ENCODE data around the gene PGBD5. TPM values are rescaled to one million over a fixed set of nuclear protein-coding genes. Genes with fewer than 3 reads are reported as not detected.
"Not testable (repeated sequence)": the region's sequence is repeated elsewhere in the genome, so short reads cannot be mapped to it uniquely, and the experiment has no call there.

PGBD5 gene
- total RNA-seq, 1 experiment from 2014 or later: 37.8 TPM

GRCh38 chr1:230422221-230422981, 3.7 kb downstream of the PGBD5 start:
- H3K9me3 Mint-ChIP-seq (ENCODE audit: low read depth, unreplicated experiment): no peaks in the 10 kb centered on the region
- DNase-seq: no peak
- H3K27ac Mint-ChIP-seq (ENCODE audit: unreplicated experiment): no peak overlapping the region
- BruUV-seq (replicated peaks): no TSS peak
- H3K4me3 Mint-ChIP-seq (ENCODE audit: low read depth, unreplicated experiment): peak overlapping the region; percentile 96
- CTCF ChIA-PET: interaction anchor here (1.1 to 1.6 kb wide), 2 partner anchors 145 to 221 kb away, joined by 3 to 4 read pairs; no protein-coding TSS in a partner anchor
- no peak for TF ChIP-seq CTCF (IDR thresholded peaks at IDR 0.05; ENCODE audit: unreplicated experiment)
- peaks cover 46% of the 10 kb centered on the region for H3K4me1 Mint-ChIP-seq (ENCODE audit: low read depth, unreplicated experiment)
- no peaks in the 10 kb centered on the region for H3K27me3 Mint-ChIP-seq (ENCODE audit: unreplicated experiment)
- intact Hi-C loops (cut with micrococcal nuclease; ENCODE audit: unreplicated experiment): loop anchor here (5.0 kb wide), 1 partner anchor 145 kb away; no protein-coding TSS in a partner anchor
- H3K36me3 Mint-ChIP-seq (ENCODE audit: insufficient read depth, unreplicated experiment): peaks cover 35% of the 10 kb centered on the region

- no TSS peak for BruUV-seq (replicated peaks)
- Mint-ChIP-seq H3K9me3 (ENCODE audit: low read depth, unreplicated experiment) (no peaks in the 10 kb centered on the region), H3K27me3 (ENCODE audit: unreplicated experiment) (no peaks in the 10 kb centered on the region), H3K4me3 (ENCODE audit: low read depth, unreplicated experiment) (no peak overlapping the region), H3K27ac (ENCODE audit: unreplicated experiment) (no peak overlapping the region), H3K4me1 (ENCODE audit: low read depth, unreplicated experiment) (peaks cover 37% of the 10 kb centered on the region), H3K36me3 (ENCODE audit: insufficient read depth, unreplicated experiment) (peaks cover 28% of the 10 kb centered on the region)
- no peak for TF ChIP-seq CTCF (IDR thresholded peaks at IDR 0.05; ENCODE audit: unreplicated experiment)
- intact Hi-C loops (cut with micrococcal nuclease; ENCODE audit: unreplicated experiment): loop anchor here (5.0 kb wide), 1 partner anchor 146 kb away; no protein-coding TSS in a partner anchor
- CTCF ChIA-PET: interaction anchor here (1.1 to 1.6 kb wide), 2 partner anchors 146 to 222 kb away, joined by 3 to 4 read pairs; no protein-coding TSS in a partner anchor
- no peak for DNase-seq
Measured at GRCh38 chr1:230421481-230421880, 4.7 kb downstream of the PGBD5 start.

- DNase-seq; BruUV-seq (replicated peaks); H3K27me3 Mint-ChIP-seq (ENCODE audit: unreplicated experiment); H3K27ac Mint-ChIP-seq (ENCODE audit: unreplicated experiment); H3K9me3 Mint-ChIP-seq (ENCODE audit: low read depth, unreplicated experiment); H3K4me3 Mint-ChIP-seq (ENCODE audit: low read depth, unreplicated experiment); CTCF ChIA-PET: not testable (repeated sequence)
- peaks cover 23% of the 10 kb centered on the region for H3K36me3 Mint-ChIP-seq (ENCODE audit: insufficient read depth, unreplicated experiment)
- intact Hi-C loops (cut with micrococcal nuclease; ENCODE audit: unreplicated experiment): loop anchor here (5.0 kb wide), 1 partner anchor 147 kb away; no protein-coding TSS in a partner anchor
- peaks cover 37% of the 10 kb centered on the region for H3K4me1 Mint-ChIP-seq (ENCODE audit: low read depth, unreplicated experiment)
Measured at GRCh38 chr1:230420372-230420771, 5.8 kb downstream of the PGBD5 start.

GRCh38 chr1:230416430-230416829, 9.7 kb downstream of the PGBD5 start:
- CTCF ChIA-PET: no interaction called here
- Mint-ChIP-seq H3K9me3 (ENCODE audit: low read depth, unreplicated experiment) (no peaks in the 10 kb centered on the region), H3K27ac (ENCODE audit: unreplicated experiment) (no peak overlapping the region), H3K4me1 (ENCODE audit: low read depth, unreplicated experiment) (peaks cover 9% of the 10 kb centered on the region), H3K4me3 (ENCODE audit: low read depth, unreplicated experiment) (no peak overlapping the region), H3K36me3 (ENCODE audit: insufficient read depth, unreplicated experiment) (no peaks in the 10 kb centered on the region), H3K27me3 (ENCODE audit: unreplicated experiment) (no peaks in the 10 kb centered on the region)
- intact Hi-C loops (cut with micrococcal nuclease; ENCODE audit: unreplicated experiment): no loop called here
- BruUV-seq (replicated peaks): no TSS peak
- no peak for TF ChIP-seq CTCF (IDR thresholded peaks at IDR 0.05; ENCODE audit: unreplicated experiment)
- DNase-seq: no peak
